Parathyroid adenoma (tissue), 2 donors: ENCODE measurements around the gene SIX2.

Experiments used
- H2AFZ ChIP-seq: fragments of 300-600 bp; sonication (generic); one replicate; pipeline ENCODE4 v1.7.0; 2017; ENCODE audit warnings: antibody characterized with exemption, mild to moderate bottlenecking
- H3K27ac ChIP-seq: fragments of 300-600 bp; sonication (generic); one replicate; pipeline ENCODE4 v1.7.0; 2017
- H3K27me3 ChIP-seq: fragments of 300-600 bp; sonication (generic); one replicate; pipeline ENCODE4 v1.7.0; 2017; ENCODE audit warnings: low read length; ENCODE audit not compliant: control insufficient read depth, insufficient read depth
- H3K36me3 ChIP-seq: fragments of 300-600 bp; sonication (generic); one replicate; pipeline ENCODE4 v1.7.0; 2017; ENCODE audit warnings: low read length; ENCODE audit not compliant: control insufficient read depth, insufficient read depth
- H3K4me1 ChIP-seq: fragments of 300-600 bp; sonication (generic); one replicate; pipeline ENCODE4 v1.7.0; 2017; ENCODE audit warnings: control low read depth
- H3K4me2 ChIP-seq: fragments of 300-600 bp; sonication (generic); one replicate; pipeline ENCODE4 v1.7.0; 2017; ENCODE audit warnings: low read length
- H3K4me3 ChIP-seq: fragments of 300-600 bp; sonication (generic); one replicate; pipeline ENCODE4 v1.7.0; 2017; ENCODE audit warnings: low read depth, low read length
- H3K79me2 ChIP-seq: fragments of 300-600 bp; sonication (generic); one replicate; pipeline ENCODE4 v1.7.0; 2017; ENCODE audit warnings: control low read depth
- H3K9ac ChIP-seq: fragments of 300-600 bp; sonication (generic); one replicate; pipeline ENCODE4 v1.7.0; 2017; ENCODE audit warnings: mild to moderate bottlenecking
- H3K9me3 ChIP-seq: fragments of 300-600 bp; sonication (generic); one replicate; pipeline ENCODE4 v1.7.0; 2017; ENCODE audit warnings: low read length; ENCODE audit not compliant: control insufficient read depth
- CTCF ChIP-seq: fragments of 300-600 bp; sonication (generic); IDR thresholded peaks from one replicate; pipeline ENCODE4 v1.7.0; 2017; ENCODE audit warnings: antibody characterized with exemption, mild to moderate bottlenecking
- donor health status: primary hyperparathyroidism.

SIX2 gene

GRCh38 chr2:45049569-45050336, 40.5 kb upstream of the SIX2 start:
- no peak overlapping the region for H3K4me3 ChIP-seq
- H2AFZ ChIP-seq, result no peak overlapping the region
- no peaks in the 10 kb centered on the region for H3K9me3 ChIP-seq
- no peaks in the 10 kb centered on the region for H3K4me1 ChIP-seq
- no peak for TF ChIP-seq CTCF
- H3K36me3 ChIP-seq, result no peaks in the 10 kb centered on the region
- H3K9ac ChIP-seq, result no peak overlapping the region
- H3K27me3 ChIP-seq, result no peaks in the 10 kb centered on the region
- no peak overlapping the region for H3K4me2 ChIP-seq
- no peak overlapping the region for H3K27ac ChIP-seq
- H3K79me2 ChIP-seq, result no peaks in the 10 kb centered on the region

- no peaks in the 10 kb centered on the region for H3K9me3 ChIP-seq
- H3K27me3 ChIP-seq, result no peaks in the 10 kb centered on the region
- H3K4me2 ChIP-seq, result no peak overlapping the region
- H3K27ac ChIP-seq, result no peak overlapping the region
- H3K4me1 ChIP-seq, result peaks cover 3% of the 10 kb centered on the region
- no peak for TF ChIP-seq CTCF
- no peaks in the 10 kb centered on the region for H3K36me3 ChIP-seq
- H3K79me2 ChIP-seq, result no peaks in the 10 kb centered on the region
- no peak overlapping the region for H2AFZ ChIP-seq
- no peak overlapping the region for H3K4me3 ChIP-seq
- H3K9ac ChIP-seq, result no peak overlapping the region
Measured at GRCh38 chr2:45047301-45047700, 38.0 kb upstream of the SIX2 start.

- H2AFZ ChIP-seq, result no peak overlapping the region
- H3K9me3 ChIP-seq, result no peaks in the 10 kb centered on the region
- no peaks in the 10 kb centered on the region for H3K36me3 ChIP-seq
- H3K27me3 ChIP-seq, result no peaks in the 10 kb centered on the region
- H3K4me1 ChIP-seq, result peaks cover 4% of the 10 kb centered on the region
- no peak overlapping the region for H3K27ac ChIP-seq
- TF ChIP-seq CTCF, result no peak
- no peak overlapping the region for H3K9ac ChIP-seq
- H3K4me2 ChIP-seq, result no peak overlapping the region
- no peak overlapping the region for H3K4me3 ChIP-seq
- no peaks in the 10 kb centered on the region for H3K79me2 ChIP-seq
Measured at GRCh38 chr2:45046786-45047185, 37.5 kb upstream of the SIX2 start.

- no peak for TF ChIP-seq CTCF
- Histone ChIP-seq H3K36me3 (no peaks in the 10 kb centered on the region), H3K9me3 (no peaks in the 10 kb centered on the region), H3K4me2 (no peak overlapping the region), H3K4me3 (no peak overlapping the region), H3K9ac (no peak overlapping the region), H3K79me2 (no peaks in the 10 kb centered on the region), H2AFZ (no peak overlapping the region), H3K4me1 (peaks cover 4% of the 10 kb centered on the region), H3K27me3 (no peaks in the 10 kb centered on the region), H3K27ac (no peak overlapping the region)
Measured at GRCh38 chr2:45045706-45046105, 36.5 kb upstream of the SIX2 start.

GRCh38 chr2:45044916-45045315, 35.7 kb upstream of the SIX2 start:
- Histone ChIP-seq H3K36me3 (no peaks in the 10 kb centered on the region), H3K4me3 (no peak overlapping the region), H3K4me2 (no peak overlapping the region), H3K27ac (no peak overlapping the region), H2AFZ (no peak overlapping the region), H3K9me3 (no peaks in the 10 kb centered on the region), H3K79me2 (no peaks in the 10 kb centered on the region), H3K27me3 (no peaks in the 10 kb centered on the region), H3K4me1 (peaks cover 4% of the 10 kb centered on the region), H3K9ac (no peak overlapping the region)
- TF ChIP-seq CTCF, result no peak
